Measurements from ENCODE around the gene NHERF2.

Gene NHERF2

DNA sequence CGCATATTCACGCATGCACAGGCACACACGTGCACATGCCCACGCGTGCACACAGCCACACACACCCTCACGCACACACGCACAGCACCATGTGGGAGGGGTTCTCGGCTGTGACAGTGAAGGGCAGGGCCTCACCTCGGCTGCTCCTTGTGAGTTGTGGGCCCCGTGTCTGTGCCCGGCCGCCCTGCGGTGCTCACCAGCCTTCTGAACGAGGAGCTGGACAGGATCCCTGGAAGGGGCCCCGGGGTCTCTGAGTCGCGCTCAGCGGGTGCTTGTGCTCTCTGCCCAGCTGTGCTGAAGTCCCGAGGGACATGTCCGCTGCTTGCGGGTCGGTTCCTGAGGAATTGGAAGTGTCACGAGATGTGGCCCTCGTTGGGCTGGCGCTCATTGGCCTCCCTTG is 37.2 kb downstream of the NHERF2 start:
- no peak for FAIRE-seq

DNA sequence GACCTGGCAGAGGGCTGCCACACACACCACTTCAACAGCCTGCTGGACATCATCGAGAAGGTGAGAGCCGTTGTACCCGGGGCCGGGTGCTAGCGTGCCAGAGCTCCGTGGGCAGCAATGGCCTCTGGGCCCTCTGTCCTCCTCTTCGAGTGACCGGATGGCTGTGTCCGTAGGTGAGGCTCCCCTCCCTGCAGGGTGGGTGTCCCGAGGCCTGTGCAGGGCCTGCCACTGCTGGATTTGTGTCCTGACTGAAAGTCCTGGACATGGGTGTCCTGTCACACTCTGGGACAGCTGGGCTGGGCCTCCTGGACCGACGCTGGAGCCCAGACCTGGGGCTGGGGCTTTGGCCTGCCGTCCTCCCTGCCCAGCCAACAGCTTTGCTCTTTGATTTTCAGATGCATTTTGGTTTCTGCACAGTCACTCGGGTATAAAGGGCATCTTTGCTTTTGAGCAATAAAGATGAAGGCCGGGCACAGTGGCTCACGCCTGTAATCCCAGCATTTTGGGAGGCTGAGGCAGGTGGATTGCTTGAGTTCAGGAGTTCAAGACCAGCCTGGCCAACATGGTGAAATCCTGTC is 37.8 kb downstream of the NHERF2 start:
- FAIRE-seq = no peak

DNA sequence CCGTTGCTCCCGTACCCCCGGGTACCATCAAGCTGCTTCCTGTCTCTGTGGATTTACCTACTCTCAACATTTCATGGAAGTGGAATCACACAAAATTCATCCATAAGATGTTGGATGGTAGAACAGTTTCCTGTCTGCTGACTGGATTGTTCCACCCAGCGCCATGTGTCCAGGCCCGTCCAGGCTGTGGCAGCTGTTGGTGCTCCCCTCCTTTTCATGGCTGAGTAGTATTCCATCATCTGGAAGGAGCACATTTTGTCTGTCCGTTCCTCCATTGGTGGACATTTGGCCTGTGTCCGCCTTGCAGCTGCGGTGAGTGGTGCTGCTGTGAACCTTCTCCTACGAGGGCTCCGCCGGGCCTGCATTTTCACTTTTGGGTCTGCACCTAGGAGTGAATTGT is 39.4 kb downstream of the NHERF2 start:
- no peak for FAIRE-seq

DNA sequence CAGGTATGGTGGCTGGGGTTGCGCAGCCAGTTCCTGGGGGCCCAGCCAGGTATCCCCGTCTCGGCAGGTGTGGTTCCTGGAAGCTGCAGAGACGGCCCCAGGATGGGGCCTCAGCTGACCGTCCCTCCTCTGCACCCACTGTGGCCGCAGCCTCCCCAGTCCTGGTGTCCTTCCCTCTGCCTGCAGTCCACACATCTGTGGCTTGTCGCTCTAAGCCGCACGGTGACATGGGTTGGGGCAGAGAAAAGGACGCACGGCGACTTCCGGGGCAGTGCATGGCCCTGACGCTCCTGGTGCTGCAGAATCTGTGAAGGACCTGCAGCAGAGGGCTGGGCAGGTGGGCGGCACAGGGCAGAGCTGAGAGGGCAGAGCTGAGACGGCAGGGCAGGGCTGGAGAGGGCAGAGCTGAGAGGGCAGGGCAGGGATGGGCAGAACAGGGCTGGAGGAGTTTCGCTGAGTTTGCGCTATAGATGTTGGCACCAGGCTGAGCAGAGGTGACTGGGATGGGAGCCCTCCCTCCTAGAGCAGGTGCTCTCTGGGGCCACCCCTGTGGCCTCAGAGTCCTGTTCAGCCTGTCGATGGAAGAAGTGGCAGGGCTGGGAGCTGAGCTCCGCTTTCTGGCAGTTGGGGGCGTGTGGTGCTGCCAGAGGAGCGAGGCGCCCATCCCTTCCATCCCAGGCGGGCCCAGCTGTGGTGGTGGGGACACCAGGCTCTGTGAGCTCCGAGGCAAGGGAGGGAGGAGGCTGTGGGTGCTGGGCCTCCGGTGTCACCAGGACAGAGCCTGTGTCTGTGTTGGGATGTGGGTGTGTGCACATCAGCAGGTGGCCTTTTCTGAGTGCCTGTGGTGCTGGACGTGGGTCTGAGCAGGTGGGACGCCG is 44.1 kb downstream of the NHERF2 start:
- no peak for FAIRE-seq

DNA sequence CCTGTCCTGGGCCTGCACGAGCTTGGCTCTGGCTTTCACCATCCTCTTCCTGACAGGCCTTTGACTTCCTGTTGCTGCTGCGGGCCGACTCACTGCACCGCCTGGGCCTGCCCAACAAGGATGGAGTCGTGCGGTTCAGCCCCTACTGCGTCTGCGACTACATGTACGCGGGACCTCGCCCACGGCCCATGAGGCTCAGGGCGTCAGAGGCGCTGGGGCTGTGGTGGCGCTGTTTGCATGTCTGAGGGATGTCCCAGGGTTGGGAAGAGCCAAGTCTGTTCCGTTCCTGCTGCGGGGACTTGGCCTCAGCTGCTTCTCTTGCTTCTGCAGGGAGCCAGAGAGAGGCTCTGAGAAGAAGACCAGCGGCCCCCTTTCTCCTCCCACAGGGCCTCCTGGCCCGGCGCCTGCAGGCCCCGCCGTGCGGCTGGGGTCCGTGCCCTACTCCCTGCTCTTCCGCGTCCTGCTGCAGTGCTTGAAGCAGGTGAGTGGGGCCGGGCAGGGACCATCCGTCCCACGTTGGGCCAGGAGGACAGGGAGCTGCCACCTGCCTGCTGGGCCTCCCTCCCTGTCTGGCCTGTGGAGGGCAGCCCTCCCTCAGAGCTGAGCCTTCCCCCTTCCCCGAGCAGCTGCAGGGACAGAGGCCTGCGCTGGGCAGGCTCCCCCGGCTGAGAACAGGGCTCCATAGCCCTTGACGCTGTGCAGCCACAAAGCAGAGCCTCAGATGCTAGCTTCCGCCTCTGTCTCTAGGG is 44.9 kb downstream of the NHERF2 start:
- FAIRE-seq = no peak

DNA sequence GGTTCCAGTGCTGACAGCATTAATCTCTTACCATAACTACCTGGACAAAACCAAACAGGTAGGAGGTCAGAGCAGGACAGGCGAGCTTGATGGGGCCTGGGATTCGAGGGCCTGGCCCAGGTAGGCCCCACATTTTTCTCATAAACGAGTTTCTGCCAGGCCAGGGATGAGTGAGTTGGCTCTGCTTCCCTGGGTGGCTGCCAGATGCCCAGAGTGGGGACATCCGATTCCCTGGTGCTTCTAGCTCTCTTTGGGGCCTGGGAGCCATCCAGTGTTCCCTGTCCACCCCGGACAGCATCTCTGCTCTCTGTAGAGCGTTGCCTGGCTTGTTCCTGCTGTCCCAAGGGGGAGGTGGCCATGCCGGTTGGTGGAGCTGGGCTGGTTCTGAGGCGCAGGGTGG is 46.2 kb downstream of the NHERF2 start:
- no peak for FAIRE-seq

DNA sequence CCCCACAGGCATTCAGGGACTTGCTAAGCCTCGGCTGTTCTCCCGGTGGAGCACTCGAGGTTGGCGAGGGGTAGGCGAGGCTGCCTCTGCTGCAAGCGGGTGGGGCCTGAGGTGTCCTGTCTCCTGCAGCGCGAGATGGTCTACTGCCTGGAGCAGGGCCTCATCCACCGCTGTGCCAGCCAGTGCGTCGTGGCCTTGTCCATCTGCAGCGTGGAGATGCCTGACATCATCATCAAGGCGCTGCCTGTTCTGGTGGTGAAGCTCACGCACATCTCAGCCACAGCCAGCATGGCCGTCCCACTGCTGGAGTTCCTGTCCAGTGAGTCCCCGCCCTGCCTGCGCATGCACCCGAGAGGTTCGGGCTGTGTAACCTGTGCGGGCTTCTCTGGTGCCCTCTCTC is 47.4 kb downstream of the NHERF2 start:
- FAIRE-seq = no peak

DNA sequence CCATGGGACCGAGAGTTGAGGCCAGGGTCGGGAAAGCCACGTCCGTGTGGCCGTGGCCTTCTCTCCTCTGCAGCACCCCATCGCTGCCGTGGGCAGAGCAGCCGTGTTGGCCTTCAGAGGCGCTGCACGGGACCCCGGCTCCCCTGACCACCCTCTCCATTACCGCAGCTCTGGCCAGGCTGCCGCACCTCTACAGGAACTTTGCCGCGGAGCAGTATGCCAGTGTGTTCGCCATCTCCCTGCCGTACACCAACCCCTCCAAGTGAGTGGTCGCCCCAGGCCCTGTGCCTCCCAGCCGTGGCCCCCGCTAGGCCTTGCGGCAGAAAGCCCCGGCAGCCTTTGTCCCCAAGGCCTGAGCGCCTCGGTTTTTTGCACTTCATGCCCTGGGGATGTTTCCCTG is 48.9 kb downstream of the NHERF2 start:
- FAIRE-seq = no peak

DNA sequence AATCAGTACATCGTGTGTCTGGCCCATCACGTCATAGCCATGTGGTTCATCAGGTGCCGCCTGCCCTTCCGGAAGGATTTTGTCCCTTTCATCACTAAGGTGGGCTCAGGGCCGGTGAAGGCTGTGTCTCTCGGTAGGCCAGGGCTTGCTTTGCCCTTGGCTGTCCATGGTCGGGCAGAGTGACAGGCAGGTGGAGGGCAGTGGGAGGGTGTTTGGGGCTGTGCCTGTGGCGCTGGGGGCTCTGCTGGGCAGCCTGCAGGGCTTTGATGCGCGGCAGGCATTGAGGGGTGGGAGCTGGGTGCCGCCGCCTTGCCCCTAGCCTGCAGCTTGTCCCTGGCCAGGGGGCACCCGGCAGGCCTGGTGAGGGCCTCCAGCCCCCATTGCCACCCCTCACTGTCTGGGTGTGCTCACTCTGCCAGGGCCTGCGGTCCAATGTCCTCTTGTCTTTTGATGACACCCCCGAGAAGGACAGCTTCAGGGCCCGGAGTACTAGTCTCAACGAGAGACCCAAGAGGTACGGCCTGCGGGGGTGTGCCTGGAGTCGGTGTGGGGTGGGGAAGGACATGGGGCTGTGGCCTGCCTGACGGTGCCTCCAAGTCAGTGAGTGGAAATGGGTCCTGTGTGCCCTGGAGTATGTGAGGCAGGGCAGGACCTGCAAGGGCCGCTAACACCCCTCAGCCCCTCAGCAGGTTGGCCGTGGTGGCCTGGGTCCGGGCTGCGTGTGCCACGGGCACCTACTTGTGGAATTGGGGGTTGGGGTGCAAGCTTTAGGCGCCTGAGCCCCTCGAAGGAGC is 49.6 kb downstream of the NHERF2 start:
- FAIRE-seq = no peak

DNA sequence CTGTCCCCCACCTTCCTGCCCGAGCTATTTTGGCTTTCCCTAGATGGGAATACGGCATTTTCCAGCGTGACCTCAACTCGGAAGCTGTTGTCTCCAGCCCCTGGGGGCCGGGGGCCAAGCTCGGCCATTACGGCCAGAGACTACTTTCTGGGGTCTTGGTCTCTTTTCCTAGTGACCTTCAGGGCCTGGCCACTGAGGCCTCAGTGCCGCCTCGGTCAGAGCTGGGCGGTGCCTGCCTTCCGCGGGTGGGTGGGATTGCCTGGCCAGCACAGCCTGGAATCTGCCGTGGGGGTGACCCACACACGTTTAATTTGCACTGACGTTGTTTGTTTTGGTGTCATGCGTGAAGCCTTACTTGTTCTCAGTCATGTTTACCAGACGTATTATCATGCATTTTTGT is 50.3 kb downstream of the NHERF2 start:
- FAIRE-seq = no peak

DNA sequence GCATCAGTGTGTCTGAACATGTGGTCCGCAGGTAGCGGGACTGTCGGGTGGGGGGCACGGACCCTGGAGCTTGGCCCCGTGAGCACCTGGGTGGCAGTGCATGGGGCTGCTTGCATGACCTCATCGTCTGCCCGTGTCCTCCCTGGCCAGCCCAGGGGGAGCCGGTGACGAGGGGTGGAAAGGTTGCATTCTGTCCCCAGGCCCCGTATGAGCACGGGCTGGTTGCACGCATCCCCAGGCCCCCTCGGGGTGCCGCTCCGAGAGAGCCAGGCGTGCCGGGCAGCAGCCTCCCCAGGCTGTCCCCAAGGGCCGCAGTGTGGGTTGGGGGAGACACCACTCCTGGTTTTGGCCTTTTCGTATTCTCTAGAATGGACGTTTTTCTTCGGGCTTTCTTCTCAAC is 51.0 kb downstream of the NHERF2 start:
- FAIRE-seq = no peak

DNA sequence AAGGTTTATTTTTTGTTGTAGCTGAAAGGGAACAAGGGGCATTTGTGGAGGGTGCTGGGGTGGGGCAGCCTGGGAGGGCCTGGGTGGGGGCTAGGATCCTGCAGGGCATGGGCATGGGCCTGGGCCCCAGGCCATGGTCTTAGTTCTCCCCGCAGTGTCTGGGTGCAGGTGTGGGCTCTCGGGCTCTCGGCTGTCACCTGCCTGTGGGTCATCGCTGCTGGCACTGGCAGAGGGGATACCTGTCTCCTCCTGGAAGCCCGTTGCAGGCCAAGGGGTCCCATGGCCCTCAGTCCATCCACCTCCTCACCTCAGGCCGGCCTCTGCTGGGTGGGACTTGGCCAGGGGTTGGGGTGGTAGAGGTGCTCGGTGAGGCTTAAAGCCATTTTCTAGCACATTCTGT is 51.4 kb downstream of the NHERF2 start:
- FAIRE-seq = no peak

DNA sequence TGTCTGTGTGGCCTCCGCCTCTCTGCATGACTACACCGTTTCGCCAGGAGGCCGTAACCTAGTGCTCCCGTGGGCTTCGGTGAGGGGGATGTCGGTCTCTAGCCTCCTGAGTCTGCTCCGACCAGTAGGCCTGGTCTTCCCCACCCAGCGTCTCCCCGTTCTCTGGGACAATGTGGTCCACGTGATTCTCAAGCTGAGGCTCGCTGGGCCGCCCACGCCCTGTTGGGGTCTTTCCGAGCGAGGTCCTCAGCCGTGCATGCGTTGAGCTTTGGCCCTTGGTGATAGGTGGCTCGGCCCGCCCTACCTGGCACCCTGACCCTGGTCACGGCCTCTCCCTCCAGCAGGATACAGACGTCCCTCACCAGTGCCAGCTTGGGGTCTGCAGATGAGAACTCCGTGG is 52.0 kb downstream of the NHERF2 start:
- no peak for FAIRE-seq

DNA sequence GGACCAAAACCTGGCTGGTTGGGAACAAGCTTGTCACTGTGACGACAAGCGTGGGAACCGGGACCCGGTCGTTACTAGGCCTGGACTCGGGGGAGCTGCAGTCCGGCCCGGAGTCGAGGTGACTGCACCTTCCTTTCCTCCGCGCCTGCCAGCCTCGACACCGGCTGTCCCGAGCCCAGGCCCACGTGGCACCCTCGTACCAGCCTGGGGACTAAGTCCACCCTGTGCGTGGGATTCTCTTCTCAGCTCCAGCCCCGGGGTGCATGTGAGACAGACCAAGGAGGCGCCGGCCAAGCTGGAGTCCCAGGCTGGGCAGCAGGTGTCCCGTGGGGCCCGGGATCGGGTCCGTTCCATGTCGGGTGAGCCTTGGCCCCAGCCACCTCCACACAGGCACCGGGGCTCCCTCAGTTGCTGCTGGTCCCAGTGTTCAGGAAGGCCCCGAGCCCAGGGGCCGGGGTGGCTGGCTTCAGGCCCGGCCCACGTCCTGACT is 52.7 kb downstream of the NHERF2 start:
- no peak for FAIRE-seq

DNA sequence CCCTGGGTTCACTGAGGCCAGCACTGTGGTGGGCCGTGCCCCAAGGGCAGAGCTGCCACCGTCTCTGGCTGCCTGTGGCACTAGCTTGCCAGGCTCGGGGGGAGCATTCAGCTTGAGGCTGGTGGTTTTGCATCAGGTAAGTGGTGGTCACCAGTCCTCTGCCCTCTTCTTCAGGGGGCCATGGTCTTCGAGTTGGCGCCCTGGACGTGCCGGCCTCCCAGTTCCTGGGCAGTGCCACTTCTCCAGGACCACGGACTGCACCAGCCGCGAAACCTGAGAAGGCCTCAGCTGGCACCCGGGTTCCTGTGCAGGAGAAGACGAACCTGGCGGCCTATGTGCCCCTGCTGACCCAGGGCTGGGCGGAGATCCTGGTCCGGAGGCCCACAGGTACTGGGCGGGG is 53.3 kb downstream of the NHERF2 start:
- FAIRE-seq = no peak

DNA sequence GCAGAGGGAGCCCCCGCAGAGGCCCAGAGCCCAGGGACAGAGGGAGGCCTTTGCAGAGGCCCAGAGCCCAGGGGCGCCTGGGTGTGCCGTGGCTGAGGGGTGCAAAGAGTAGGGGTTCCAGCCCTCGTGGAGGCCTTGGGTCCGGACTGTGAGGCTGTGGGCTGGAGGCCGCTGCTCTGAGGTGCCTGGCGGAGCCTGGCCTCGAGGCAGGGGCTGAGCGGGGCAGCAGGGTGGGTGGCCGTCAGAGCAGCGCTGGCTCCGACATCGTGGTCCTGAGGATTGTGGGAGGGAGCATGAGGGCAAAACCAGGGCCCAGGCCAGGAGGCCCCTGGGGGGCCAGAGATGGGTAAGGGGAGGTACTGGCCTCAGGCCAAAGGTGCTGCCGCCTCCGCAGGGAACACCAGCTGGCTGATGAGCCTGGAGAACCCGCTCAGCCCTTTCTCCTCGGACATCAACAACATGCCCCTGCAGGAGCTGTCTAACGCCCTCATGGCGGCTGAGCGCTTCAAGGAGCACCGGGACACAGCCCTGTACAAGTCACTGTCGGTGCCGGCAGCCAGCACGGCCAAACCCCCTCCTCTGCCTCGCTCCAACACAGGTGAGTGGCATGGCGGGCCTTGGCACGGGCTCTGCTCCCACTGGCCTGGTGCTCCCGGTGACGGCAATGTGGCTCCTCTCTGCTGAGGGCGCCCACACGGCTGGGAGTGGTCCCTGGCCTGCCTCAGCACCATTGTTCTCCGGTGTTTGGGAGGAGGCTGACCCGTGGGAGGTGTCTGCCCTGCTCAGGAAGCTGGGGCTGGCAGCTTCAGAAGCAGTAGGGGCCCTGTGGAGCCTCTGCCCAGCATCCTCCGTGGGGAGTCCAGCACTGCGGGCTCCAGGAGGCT is 54.7 kb downstream of the NHERF2 start:
- no peak for FAIRE-seq

DNA sequence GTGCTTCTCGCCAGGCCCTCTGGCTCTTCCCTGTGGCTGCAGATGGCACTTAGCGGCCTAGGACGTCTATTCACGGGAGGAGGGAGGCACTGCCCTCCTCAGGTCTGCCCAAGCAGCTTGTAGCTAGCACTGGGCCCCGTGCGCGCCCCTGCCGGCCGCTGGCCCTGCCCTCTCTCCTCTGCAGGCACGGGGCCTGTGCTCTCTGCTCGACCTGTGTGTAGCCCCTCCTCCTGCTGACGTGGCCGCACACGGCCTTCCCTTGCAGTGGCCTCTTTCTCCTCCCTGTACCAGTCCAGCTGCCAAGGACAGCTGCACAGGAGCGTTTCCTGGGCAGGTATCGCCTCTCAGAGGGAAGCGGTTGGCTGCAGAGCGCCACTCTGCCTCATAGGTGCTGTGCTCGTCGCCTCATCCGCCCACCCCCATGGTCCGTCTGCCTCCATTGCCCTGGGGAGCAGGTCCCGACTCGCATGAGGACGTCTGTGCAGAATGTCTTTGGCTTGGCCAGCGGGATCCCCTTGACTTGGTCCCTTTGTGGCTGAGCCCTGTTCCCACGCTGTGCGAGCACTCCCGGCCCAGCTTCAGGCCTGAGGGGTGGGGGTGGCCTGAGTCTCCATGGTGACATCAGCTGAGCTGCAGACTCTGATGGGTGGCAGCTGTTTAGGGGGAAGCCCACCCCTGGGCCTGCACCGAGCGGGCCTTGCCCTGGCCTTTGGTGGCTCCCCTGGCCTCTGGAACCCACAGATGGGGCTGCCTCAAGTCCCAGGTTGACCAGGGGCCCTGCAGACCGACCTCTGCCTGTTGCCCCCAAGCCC is 55.7 kb downstream of the NHERF2 start:
- no peak for FAIRE-seq

DNA sequence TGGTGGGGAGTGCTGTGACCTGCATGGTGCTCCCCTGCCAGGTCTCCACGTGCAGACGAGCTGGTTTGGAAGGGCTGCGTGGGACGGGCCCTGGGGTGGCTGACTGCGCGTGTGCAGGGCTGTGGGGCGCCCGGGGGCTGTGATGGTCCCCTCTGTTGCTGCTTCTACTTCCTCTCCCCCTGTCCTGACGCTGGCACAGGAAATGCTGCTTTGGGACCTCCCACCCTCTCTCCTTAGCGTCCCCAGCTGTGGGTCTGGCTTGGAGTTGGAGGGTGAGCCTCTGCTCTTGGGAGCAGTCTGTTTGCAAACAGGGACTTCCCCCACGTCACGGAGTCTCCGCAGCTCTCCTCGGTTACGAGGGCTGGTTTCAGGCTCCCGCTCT is 56.3 kb downstream of the NHERF2 start:
- FAIRE-seq = no peak

DNA sequence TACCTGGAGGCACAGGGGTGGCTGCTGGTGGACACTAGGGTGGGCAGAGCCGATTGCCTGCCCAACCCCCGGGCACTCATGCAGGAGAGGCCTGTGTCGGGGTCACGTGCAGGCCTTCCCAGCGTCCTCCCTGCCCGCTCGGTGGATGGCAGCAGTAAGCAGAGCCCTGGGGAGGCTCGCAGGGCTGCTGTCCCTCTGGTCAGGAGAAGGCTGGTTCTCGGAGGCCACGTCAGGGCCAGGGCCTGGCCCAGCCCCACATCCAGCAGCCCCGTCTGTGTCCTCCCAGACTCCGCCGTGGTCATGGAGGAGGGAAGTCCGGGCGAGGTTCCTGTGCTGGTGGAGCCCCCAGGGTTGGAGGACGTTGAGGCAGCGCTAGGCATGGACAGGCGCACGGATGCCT is 56.7 kb downstream of the NHERF2 start:
- no peak for FAIRE-seq

DNA sequence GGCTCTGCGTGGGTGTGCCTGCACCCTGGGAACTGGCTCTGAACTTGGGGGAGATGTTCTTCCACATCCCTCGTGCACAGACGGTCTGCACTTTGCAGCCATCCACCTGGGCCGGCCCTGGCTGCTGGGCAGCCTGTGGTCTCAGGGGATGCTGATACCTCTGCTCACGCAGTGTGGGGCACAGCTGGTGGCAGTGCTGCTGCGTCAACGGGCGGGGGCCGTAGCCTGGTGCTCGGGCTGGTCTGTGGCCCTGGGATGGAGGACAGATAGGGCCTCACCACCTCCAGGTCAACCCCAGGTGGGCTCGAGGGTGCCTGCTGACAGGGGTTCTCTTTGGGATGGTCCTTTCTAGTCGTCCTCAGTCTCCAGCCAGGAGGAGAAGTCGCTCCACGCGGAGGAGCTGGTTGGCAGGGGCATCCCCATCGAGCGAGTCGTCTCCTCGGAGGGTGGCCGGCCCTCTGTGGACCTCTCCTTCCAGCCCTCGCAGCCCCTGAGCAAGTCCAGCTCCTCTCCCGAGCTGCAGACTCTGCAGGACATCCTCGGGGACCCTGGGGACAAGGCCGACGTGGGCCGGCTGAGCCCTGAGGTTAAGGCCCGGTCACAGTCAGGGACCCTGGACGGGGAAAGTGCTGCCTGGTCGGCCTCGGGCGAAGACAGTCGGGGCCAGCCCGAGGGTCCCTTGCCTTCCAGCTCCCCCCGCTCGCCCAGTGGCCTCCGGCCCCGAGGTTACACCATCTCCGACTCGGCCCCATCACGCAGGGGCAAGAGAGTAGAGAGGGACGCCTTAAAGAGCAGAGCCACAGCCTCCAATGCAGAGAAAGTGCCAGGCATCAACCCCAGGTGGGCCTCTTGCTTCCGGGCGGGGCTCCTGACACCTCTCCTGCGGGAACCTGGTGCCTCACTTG is 57.4 kb downstream of the NHERF2 start:
- FAIRE-seq = no peak
